Left ventricle myocardium inferior (tissue), 1 donor: ENCODE data around the gene SLC22A13. TPM values are rescaled to one million over a fixed set of nuclear protein-coding genes. Genes with fewer than 3 reads are reported as not detected.
"Not testable (repeated sequence)": the region's sequence is repeated elsewhere in the genome, so short reads cannot be mapped to it uniquely, and the experiment has no call there.

Source experiments
- DNase-seq: peaks from one replicate; pipeline ENCODE4 v3.0.0-alpha.2; 2020
- H3K27ac ChIP-seq: fragments of 200-600 bp; replicated peaks from 2 replicates; pipeline ENCODE4 v1.8.0; 2021
- H3K27me3 ChIP-seq: fragments of 200-600 bp; 2 replicates; pipeline ENCODE4 v1.8.0; 2021; ENCODE audit warnings: low read depth
- H3K36me3 ChIP-seq: fragments of 200-600 bp; 2 replicates; pipeline ENCODE4 v1.8.0; 2021
- H3K4me1 ChIP-seq: fragments of 200-600 bp; 2 replicates; pipeline ENCODE4 v1.8.0; 2021
- H3K4me3 ChIP-seq: fragments of 200-600 bp; 2 replicates; pipeline ENCODE4 v1.8.0; 2021; ENCODE audit warnings: mild to moderate bottlenecking, moderate library complexity
- H3K9me3 ChIP-seq: fragments of 200-600 bp; replicated peaks from 2 replicates; pipeline ENCODE4 v1.8.0; 2021
- CTCF ChIP-seq: fragments of 200-600 bp; IDR thresholded peaks from 2 replicates; pipeline ENCODE4 v1.8.0; 2021; ENCODE audit warnings: antibody characterized with exemption, mild to moderate bottlenecking, borderline replicate concordance
- intact Hi-C: fragments of 100-400 bp; cut with micrococcal nuclease; formaldehyde crosslinking; loops from one replicate; pipeline ENCODE4 v1.11.0; 2022
- total RNA-seq: library from RNA; stranded (reverse); fragmentation: NEBNext Ultra II Directional; extraction: Animal tissue kit (Norgen Biotek cat#: 25700); gene quantifications from one replicate; pipeline ENCODE4 v1.2.1, GENCODE V29; 2021
- donor health status: DM: no; HTN: yes; CAD: no; lungs with severe emphysema.

Gene SLC22A13
- total RNA-seq, 1 donor from 2014 or later = not detected

GRCh38 chr3:38238416-38239008 is 27.1 kb upstream of the SLC22A13 start:
- intact Hi-C loops = no loop called here
- H3K36me3 ChIP-seq = peaks cover 75% of the 10 kb centered on the region
- no peaks in the 10 kb centered on the region for H3K4me1 ChIP-seq
- no peaks in the 10 kb centered on the region for H3K27me3 ChIP-seq
- no peak overlapping the region for H3K27ac ChIP-seq
- TF ChIP-seq CTCF = no peak
- peaks cover 26% of the 10 kb centered on the region for H3K9me3 ChIP-seq
- no peak overlapping the region for H3K4me3 ChIP-seq
- DNase-seq = no peak

- peaks cover 11% of the 10 kb centered on the region for H3K4me1 ChIP-seq
- H3K27me3 ChIP-seq, H3K4me3 ChIP-seq, H3K27ac ChIP-seq, DNase-seq, intact Hi-C loops: not testable (repeated sequence)
- H3K36me3 ChIP-seq = peaks cover 46% of the 10 kb centered on the region
- H3K9me3 ChIP-seq = peaks cover 18% of the 10 kb centered on the region
These were observed 22.8 kb upstream of the SLC22A13 start for GRCh38 chr3:38242812-38243211.

GRCh38 chr3:38245930-38246329 is 19.7 kb upstream of the SLC22A13 start:
- no peak for DNase-seq
- Histone ChIP-seq H3K36me3 (peaks cover 43% of the 10 kb centered on the region), H3K27me3 (no peaks in the 10 kb centered on the region), H3K27ac (no peak overlapping the region), H3K9me3 (no peaks in the 10 kb centered on the region), H3K4me3 (no peak overlapping the region), H3K4me1 (peaks cover 12% of the 10 kb centered on the region)
- intact Hi-C loops = no loop called here
- no peak for TF ChIP-seq CTCF

- peak; percentile 40 for TF ChIP-seq CTCF
- H3K36me3 ChIP-seq = peaks cover 57% of the 10 kb centered on the region
- intact Hi-C loops = no loop called here
These were observed 18.1 kb upstream of the SLC22A13 start for GRCh38 chr3:38247366-38248035.

GRCh38 chr3:38250198-38250597 is 15.4 kb upstream of the SLC22A13 start:
- peaks cover 12% of the 10 kb centered on the region for H3K4me1 ChIP-seq
- no peak for TF ChIP-seq CTCF
- no peak overlapping the region for H3K4me3 ChIP-seq
- no peak for DNase-seq
- peaks cover 78% of the 10 kb centered on the region for H3K36me3 ChIP-seq
- H3K9me3 ChIP-seq = no peaks in the 10 kb centered on the region
- H3K27me3 ChIP-seq = no peaks in the 10 kb centered on the region
- no peak overlapping the region for H3K27ac ChIP-seq
- intact Hi-C loops = no loop called here

More at GRCh38 chr3:38247366-38248035, 18.1 kb upstream of the SLC22A13 start:
- no peak for DNase-seq
- H3K4me1 ChIP-seq = peaks cover 12% of the 10 kb centered on the region
- peak overlapping the region; percentile 18 for H3K27ac ChIP-seq
- no peak overlapping the region for H3K4me3 ChIP-seq
- H3K9me3 ChIP-seq = no peaks in the 10 kb centered on the region
- no peaks in the 10 kb centered on the region for H3K27me3 ChIP-seq

GRCh38 chr3:38251197-38251596 is 14.4 kb upstream of the SLC22A13 start:
- intact Hi-C loops = no loop called here
- Histone ChIP-seq H3K9me3 (no peaks in the 10 kb centered on the region), H3K36me3 (peaks cover 75% of the 10 kb centered on the region), H3K27ac (peak overlapping the region; percentile 16), H3K4me3 (no peak overlapping the region), H3K27me3 (no peaks in the 10 kb centered on the region), H3K4me1 (peaks cover 19% of the 10 kb centered on the region)
- TF ChIP-seq CTCF = no peak
- DNase-seq = no peak
